ENCODE measurements around the gene LRRTM2. TPM values are rescaled to one million over a fixed set of nuclear protein-coding genes. Genes with fewer than 3 reads are reported as not detected.

Gene LRRTM2
- total and polyA plus RNA-seq, 9 donors = 0.07 to 0.92 (median 0.23) TPM

GRCh38 chr5:138883211-138883610 lies 8.1 kb upstream of the LRRTM2 start:
- no peaks in the 10 kb centered on the region for H3K36me3 ChIP-seq
- peaks cover 5% of the 10 kb centered on the region for H3K4me1 ChIP-seq (ENCODE audit: insufficient read depth)
- H3K4me3 ChIP-seq = no peak overlapping the region
- no peak for TF ChIP-seq EP300 (IDR thresholded peaks at IDR 0.05)
- no peak for TF ChIP-seq CTCF (IDR thresholded peaks at IDR 0.05)
- TF ChIP-seq POLR2A (IDR thresholded peaks at IDR 0.05) = no peak
- DNase-seq = no peak
- no peaks in the 10 kb centered on the region for H3K27me3 ChIP-seq
- intact Hi-C loops (cut with DNase I) = no loop called here
- H3K27ac ChIP-seq = no peak overlapping the region
- H3K9me3 ChIP-seq = no peaks in the 10 kb centered on the region

GRCh38 chr5:138878437-138879235 lies 3.5 kb upstream of the LRRTM2 start:
- Histone ChIP-seq H3K27ac (no peak overlapping the region), H3K27me3 (no peaks in the 10 kb centered on the region), H3K4me1 (ENCODE audit: insufficient read depth) (peaks cover 4% of the 10 kb centered on the region), H3K4me3 (no peak overlapping the region), H3K36me3 (no peaks in the 10 kb centered on the region), H3K9me3 (no peaks in the 10 kb centered on the region)
- TF ChIP-seq CTCF (IDR thresholded peaks at IDR 0.05) = no peak
- TF ChIP-seq POLR2A (IDR thresholded peaks at IDR 0.05) = no peak
- no peak for TF ChIP-seq EP300 (IDR thresholded peaks at IDR 0.05)
- WGBS, 3 donors = 79 to 87% (median 84%) methylated on average over 7 of the region's 7 CpGs
- no peak for DNase-seq
- intact Hi-C loops (cut with DNase I) = no loop called here

- Histone ChIP-seq H3K36me3 (no peaks in the 10 kb centered on the region), H3K27ac (no peak overlapping the region), H3K9me3 (no peaks in the 10 kb centered on the region), H3K4me3 (no peak overlapping the region), H3K27me3 (no peaks in the 10 kb centered on the region), H3K4me1 (ENCODE audit: insufficient read depth) (peaks cover 6% of the 10 kb centered on the region)
- DNase-seq = no peak
- intact Hi-C loops (cut with DNase I) = no loop called here
- 93 to 97% (median 97%) methylated on average over 4 of the region's 4 CpGs for WGBS, 3 donors
- TF ChIP-seq CTCF (IDR thresholded peaks at IDR 0.05) (no peak), EP300 (IDR thresholded peaks at IDR 0.05) (no peak), POLR2A (IDR thresholded peaks at IDR 0.05) (no peak)
Observed at GRCh38 chr5:138876811-138877210, 1.7 kb upstream of the LRRTM2 start.

- no peaks in the 10 kb centered on the region for H3K9me3 ChIP-seq
- no peak for TF ChIP-seq EP300 (IDR thresholded peaks at IDR 0.05)
- no peak for TF ChIP-seq CTCF (IDR thresholded peaks at IDR 0.05)
- no peak for TF ChIP-seq POLR2A (IDR thresholded peaks at IDR 0.05)
- H3K27ac ChIP-seq = no peak overlapping the region
- H3K4me3 ChIP-seq = no peak overlapping the region
- no peak for DNase-seq
- intact Hi-C loops (cut with DNase I) = no loop called here
- H3K36me3 ChIP-seq = no peaks in the 10 kb centered on the region
- H3K4me1 ChIP-seq (ENCODE audit: insufficient read depth) = peaks cover 6% of the 10 kb centered on the region
- no peaks in the 10 kb centered on the region for H3K27me3 ChIP-seq
- 93 to 96% (median 95%) methylated on average over 3 of the region's 3 CpGs for WGBS, 3 donors
Observed at GRCh38 chr5:138875946-138876345, 811 bp upstream of the LRRTM2 start.
